Hepatocyte (in vitro differentiated cells): Measurements from ENCODE around the gene SIGLEC10.

ENCODE experiments used
- EZH2 ChIP-seq: fragments of 200-600 bp; sonication (generic); IDR thresholded peaks from 2 replicates; pipeline ENCODE4 v1.6.1; 2016; ENCODE audit warnings: antibody characterized with exemption, mild to moderate bottlenecking, borderline replicate concordance
- EZH2phosphoT487 ChIP-seq: fragments of 200-600 bp; sonication (generic); IDR thresholded peaks from one replicate; pipeline ENCODE4 v1.6.1; 2018; ENCODE audit warnings: antibody characterized with exemption, mild to moderate bottlenecking, low read depth, moderate library complexity; ENCODE audit not compliant: unreplicated experiment, severe bottlenecking
- TF ChIP-seq, protein P1 (sequence below): fragments of 200-600 bp; sonication (generic); IDR thresholded peaks from 2 replicates; pipeline ENCODE4 v1.5.1; 2016; ENCODE audit warnings: antibody characterized with exemption, mild to moderate bottlenecking; ENCODE audit not compliant: poor library complexity

DNA sequence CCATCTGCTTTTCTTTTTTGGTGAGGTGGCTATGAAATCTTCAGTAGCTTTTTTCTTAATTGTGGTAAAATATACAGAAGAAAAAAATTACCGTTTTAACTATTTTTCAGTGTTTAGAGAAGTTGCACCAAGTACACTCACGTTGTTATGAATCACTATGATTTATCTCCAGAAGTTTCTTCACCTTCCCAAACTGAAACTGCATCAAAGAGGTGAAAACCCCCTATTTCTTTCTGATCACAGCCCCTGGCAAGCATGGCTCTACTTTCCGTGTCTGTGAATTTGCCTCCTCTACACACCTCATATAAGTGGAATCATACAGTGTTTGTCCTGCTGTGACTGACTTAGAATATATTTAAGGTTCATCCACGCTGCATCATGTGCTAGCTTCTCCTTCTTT, 15.6 kb upstream of the SIGLEC10 start:
- TF ChIP-seq, protein P1, sequence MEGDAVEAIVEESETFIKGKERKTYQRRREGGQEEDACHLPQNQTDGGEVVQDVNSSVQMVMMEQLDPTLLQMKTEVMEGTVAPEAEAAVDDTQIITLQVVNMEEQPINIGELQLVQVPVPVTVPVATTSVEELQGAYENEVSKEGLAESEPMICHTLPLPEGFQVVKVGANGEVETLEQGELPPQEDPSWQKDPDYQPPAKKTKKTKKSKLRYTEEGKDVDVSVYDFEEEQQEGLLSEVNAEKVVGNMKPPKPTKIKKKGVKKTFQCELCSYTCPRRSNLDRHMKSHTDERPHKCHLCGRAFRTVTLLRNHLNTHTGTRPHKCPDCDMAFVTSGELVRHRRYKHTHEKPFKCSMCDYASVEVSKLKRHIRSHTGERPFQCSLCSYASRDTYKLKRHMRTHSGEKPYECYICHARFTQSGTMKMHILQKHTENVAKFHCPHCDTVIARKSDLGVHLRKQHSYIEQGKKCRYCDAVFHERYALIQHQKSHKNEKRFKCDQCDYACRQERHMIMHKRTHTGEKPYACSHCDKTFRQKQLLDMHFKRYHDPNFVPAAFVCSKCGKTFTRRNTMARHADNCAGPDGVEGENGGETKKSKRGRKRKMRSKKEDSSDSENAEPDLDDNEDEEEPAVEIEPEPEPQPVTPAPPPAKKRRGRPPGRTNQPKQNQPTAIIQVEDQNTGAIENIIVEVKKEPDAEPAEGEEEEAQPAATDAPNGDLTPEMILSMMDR, result no peak
- TF ChIP-seq EZH2 (no peak), EZH2phosphoT487 (no peak)
